Chondrocyte (in vitro differentiated cells): ENCODE data around the gene DDIAS. TPM values are rescaled to one million over a fixed set of nuclear protein-coding genes. Genes with fewer than 3 reads are reported as not detected.

Experiments
- DNase-seq: peaks from one replicate; pipeline ENCODE4 v3.0.0; 2021; ENCODE audit warnings: mixed read lengths, low spot score
- H3K27ac Mint-ChIP-seq: one replicate; pipeline ENCODE4 v1.8.0; 2021; ENCODE audit warnings: mild to moderate bottlenecking, moderate library complexity, mixed read lengths; ENCODE audit not compliant: unreplicated experiment
- H3K27me3 Mint-ChIP-seq: 2 replicates; pipeline ENCODE4 v1.8.0; 2021; ENCODE audit warnings: low read depth, mixed read lengths
- H3K36me3 Mint-ChIP-seq: 2 replicates; pipeline ENCODE4 v1.8.0; 2021; ENCODE audit warnings: low read depth, mixed read lengths
- H3K4me1 Mint-ChIP-seq: 2 replicates; pipeline ENCODE4 v1.8.0; 2021; ENCODE audit warnings: low read depth, mild to moderate bottlenecking, mixed read lengths
- H3K4me3 Mint-ChIP-seq: one replicate; pipeline ENCODE4 v1.8.0; 2021; ENCODE audit warnings: mild to moderate bottlenecking, moderate library complexity, mixed read lengths; ENCODE audit not compliant: unreplicated experiment
- H3K9me3 Mint-ChIP-seq: 2 replicates; pipeline ENCODE4 v1.8.0; 2021; ENCODE audit warnings: low read depth, mixed read lengths
- CTCF ChIP-seq: fragments of 200-600 bp; sonication (generic); IDR thresholded peaks from 2 replicates; pipeline ENCODE4 v1.5.0; 2021; ENCODE audit warnings: antibody characterized with exemption, mild to moderate bottlenecking, moderate library complexity
- total RNA-seq: library from RNA; stranded (reverse); gene quantifications from 3 replicates; pipeline ENCODE4 v1.2.1, GENCODE V29; 2021

DDIAS gene
- total RNA-seq, 1 donor from 2014 or later, result 1.8 TPM

- no peak for DNase-seq
- H3K27ac Mint-ChIP-seq, result no peak overlapping the region
- H3K27me3 Mint-ChIP-seq, result no peaks in the 10 kb centered on the region
- no peaks in the 10 kb centered on the region for H3K36me3 Mint-ChIP-seq
- H3K4me3 Mint-ChIP-seq, result no peak overlapping the region
- TF ChIP-seq CTCF, result no peak
- H3K4me1 Mint-ChIP-seq, result peaks cover 3% of the 10 kb centered on the region
- H3K9me3 Mint-ChIP-seq, result no peaks in the 10 kb centered on the region
Observed at GRCh38 chr11:82929121-82929520, 27.6 kb downstream of the DDIAS start.

- no peaks in the 10 kb centered on the region for H3K36me3 Mint-ChIP-seq
Observed at GRCh38 chr11:82930229-82930628, 28.7 kb downstream of the DDIAS start.

GRCh38 chr11:82930734-82931133 lies 29.2 kb downstream of the DDIAS start:
- Mint-ChIP-seq H3K4me1 (peaks cover 3% of the 10 kb centered on the region), H3K27ac (no peak overlapping the region), H3K4me3 (no peak overlapping the region), H3K36me3 (no peaks in the 10 kb centered on the region), H3K27me3 (no peaks in the 10 kb centered on the region), H3K9me3 (no peaks in the 10 kb centered on the region)
- DNase-seq, result no peak
- no peak for TF ChIP-seq CTCF

More at GRCh38 chr11:82930229-82930628, 28.7 kb downstream of the DDIAS start:
- DNase-seq, result no peak
- Mint-ChIP-seq H3K4me3 (no peak overlapping the region), H3K27me3 (no peaks in the 10 kb centered on the region), H3K4me1 (peaks cover 3% of the 10 kb centered on the region), H3K27ac (no peak overlapping the region), H3K9me3 (no peaks in the 10 kb centered on the region)
- TF ChIP-seq CTCF, result no peak

- Mint-ChIP-seq H3K27ac (no peak overlapping the region), H3K4me1 (peaks cover 3% of the 10 kb centered on the region), H3K4me3 (no peak overlapping the region), H3K9me3 (no peaks in the 10 kb centered on the region), H3K36me3 (no peaks in the 10 kb centered on the region), H3K27me3 (no peaks in the 10 kb centered on the region)
- no peak for DNase-seq
- TF ChIP-seq CTCF, result no peak
Observed at GRCh38 chr11:82932564-82932963, 31.0 kb downstream of the DDIAS start.

- no peak overlapping the region for H3K4me3 Mint-ChIP-seq
- no peak for DNase-seq
- H3K36me3 Mint-ChIP-seq, result peaks cover 1% of the 10 kb centered on the region
- no peaks in the 10 kb centered on the region for H3K27me3 Mint-ChIP-seq
- no peak overlapping the region for H3K27ac Mint-ChIP-seq
- TF ChIP-seq CTCF, result no peak
- peaks cover 4% of the 10 kb centered on the region for H3K9me3 Mint-ChIP-seq
- peaks cover 3% of the 10 kb centered on the region for H3K4me1 Mint-ChIP-seq
Observed at GRCh38 chr11:82936261-82936660, 34.7 kb downstream of the DDIAS start.
